Thyroid gland (tissue), 4 donors: ENCODE measurements around the gene GTF2A2. TPM values are rescaled to one million over a fixed set of nuclear protein-coding genes. Genes with fewer than 3 reads are reported as not detected.

ENCODE experiments used
- DNase-seq, 2 donors: peaks; one replicate each; pipeline ENCODE4 v3.0.0-alpha.2; 2019
- H3K27ac ChIP-seq, 3 donors: fragments of 200-600 bp; sonication (generic); 1 replicate in 2 of 3; 2 replicates in 1 of 3; pipeline ENCODE4 v1.5.1; 2016 to 2019; ENCODE audit warnings: mild to moderate bottlenecking in 1 of 3, moderate library complexity in 1 of 3
- H3K27me3 ChIP-seq: fragments of 200-600 bp; sonication (generic); one replicate; pipeline ENCODE4 v1.5.1; 2019
- H3K36me3 ChIP-seq, 2 donors: fragments of 200-600 bp; sonication (generic); one replicate each; pipeline ENCODE4 v1.5.1; 2016 to 2019
- H3K4me1 ChIP-seq, 2 donors: fragments of 200-600 bp; sonication (generic); one replicate each; pipeline ENCODE4 v1.5.1; 2017 to 2019
- H3K4me3 ChIP-seq, 3 donors: fragments of 200-600 bp; sonication (generic); replicated peaks in 1 of 3; 1 replicate in 2 of 3; 2 replicates in 1 of 3; pipeline ENCODE4 v1.5.1; 2016; ENCODE audit warnings: mild to moderate bottlenecking in 1 of 3
- H3K9me3 ChIP-seq: fragments of 200-600 bp; sonication (generic); one replicate; pipeline ENCODE4 v1.5.1; 2017
- POLR2A ChIP-seq, 2 donors: fragments of 450-650 bp; IDR thresholded peaks; one replicate each; pipeline ENCODE4 v1.6.1; 2017; ENCODE audit warnings: antibody characterized with exemption in 2 of 2, mild to moderate bottlenecking in 2 of 2, moderate library complexity in 1 of 2
- WGBS, 2 donors: methylation state at CpG; one replicate each; pipeline ENCODE4 v1.1.5; 2017; 5-methylcytosine and 5-hydroxymethylcytosine counted together
- intact Hi-C: fragments of 100-400 bp; cut with DNase I; formaldehyde crosslinking; loops from one replicate; pipeline ENCODE4 v1.15.1; 2023
- total RNA-seq, 4 donors: library from RNA; depleted of rRNA; stranded (reverse); fragments of >200 nt; gene quantifications; one replicate each; pipeline ENCODE4 v1.2.3, GENCODE V29; 2016
- TF ChIP-seq, protein P1 (sequence below), 6 experiments: fragments of 200-600 bp in 3 of 6; fragments of 450-650 bp in 3 of 6; sonication (generic) in 3 of 6; IDR thresholded peaks; one replicate each; pipeline ENCODE4 v1.5.1; 2016 to 2019; ENCODE audit warnings: antibody characterized with exemption in 6 of 6, mild to moderate bottlenecking in 2 of 6, inconsistent platforms in 1 of 6, moderate library complexity in 1 of 6

Gene GTF2A2
- total RNA-seq, 4 donors from 2014 or later = 22.3 to 73.6 (median 37.9) TPM

DNA sequence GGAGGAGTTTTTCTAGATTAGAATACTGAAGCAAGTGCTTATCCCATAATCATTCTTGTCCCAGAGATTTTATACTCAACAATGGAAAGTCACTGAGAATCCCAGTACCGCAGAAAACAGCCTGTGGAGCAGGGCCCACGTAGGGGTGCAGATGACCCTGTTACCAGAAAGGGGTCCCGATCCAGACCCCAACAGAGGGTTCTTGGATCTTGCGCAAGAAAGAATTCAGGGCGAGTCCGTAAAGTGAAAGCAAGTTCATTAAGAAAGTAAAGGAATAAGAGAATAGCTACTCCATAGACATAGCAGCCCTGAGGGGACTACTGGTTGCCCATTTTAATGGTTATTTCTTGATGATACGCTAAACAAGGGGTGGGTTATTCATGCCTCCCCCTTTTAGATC, 43.2 kb downstream of the GTF2A2 start:
- peaks cover 11 to 16% of the 10 kb centered on the region in 2 donors for H3K4me1 ChIP-seq
- H3K4me3 ChIP-seq = no peak overlapping the region
- no peaks in the 10 kb centered on the region for H3K36me3 ChIP-seq
- H3K9me3 ChIP-seq = no peaks in the 10 kb centered on the region
- 94 to 95% methylated on average over 7 of the region's 7 CpGs for WGBS, 2 donors
- TF ChIP-seq, protein P1, sequence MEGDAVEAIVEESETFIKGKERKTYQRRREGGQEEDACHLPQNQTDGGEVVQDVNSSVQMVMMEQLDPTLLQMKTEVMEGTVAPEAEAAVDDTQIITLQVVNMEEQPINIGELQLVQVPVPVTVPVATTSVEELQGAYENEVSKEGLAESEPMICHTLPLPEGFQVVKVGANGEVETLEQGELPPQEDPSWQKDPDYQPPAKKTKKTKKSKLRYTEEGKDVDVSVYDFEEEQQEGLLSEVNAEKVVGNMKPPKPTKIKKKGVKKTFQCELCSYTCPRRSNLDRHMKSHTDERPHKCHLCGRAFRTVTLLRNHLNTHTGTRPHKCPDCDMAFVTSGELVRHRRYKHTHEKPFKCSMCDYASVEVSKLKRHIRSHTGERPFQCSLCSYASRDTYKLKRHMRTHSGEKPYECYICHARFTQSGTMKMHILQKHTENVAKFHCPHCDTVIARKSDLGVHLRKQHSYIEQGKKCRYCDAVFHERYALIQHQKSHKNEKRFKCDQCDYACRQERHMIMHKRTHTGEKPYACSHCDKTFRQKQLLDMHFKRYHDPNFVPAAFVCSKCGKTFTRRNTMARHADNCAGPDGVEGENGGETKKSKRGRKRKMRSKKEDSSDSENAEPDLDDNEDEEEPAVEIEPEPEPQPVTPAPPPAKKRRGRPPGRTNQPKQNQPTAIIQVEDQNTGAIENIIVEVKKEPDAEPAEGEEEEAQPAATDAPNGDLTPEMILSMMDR (IDR thresholded peaks at IDR 0.05) = no peak
- no peak for TF ChIP-seq POLR2A (IDR thresholded peaks at IDR 0.05)
- no peaks in the 10 kb centered on the region for H3K27me3 ChIP-seq
- H3K27ac ChIP-seq = no peak overlapping the region
- no peak for DNase-seq
- intact Hi-C loops = loop anchor here (10.0 kb wide), 1 partner anchor 79 kb away; no protein-coding TSS in a partner anchor

DNA sequence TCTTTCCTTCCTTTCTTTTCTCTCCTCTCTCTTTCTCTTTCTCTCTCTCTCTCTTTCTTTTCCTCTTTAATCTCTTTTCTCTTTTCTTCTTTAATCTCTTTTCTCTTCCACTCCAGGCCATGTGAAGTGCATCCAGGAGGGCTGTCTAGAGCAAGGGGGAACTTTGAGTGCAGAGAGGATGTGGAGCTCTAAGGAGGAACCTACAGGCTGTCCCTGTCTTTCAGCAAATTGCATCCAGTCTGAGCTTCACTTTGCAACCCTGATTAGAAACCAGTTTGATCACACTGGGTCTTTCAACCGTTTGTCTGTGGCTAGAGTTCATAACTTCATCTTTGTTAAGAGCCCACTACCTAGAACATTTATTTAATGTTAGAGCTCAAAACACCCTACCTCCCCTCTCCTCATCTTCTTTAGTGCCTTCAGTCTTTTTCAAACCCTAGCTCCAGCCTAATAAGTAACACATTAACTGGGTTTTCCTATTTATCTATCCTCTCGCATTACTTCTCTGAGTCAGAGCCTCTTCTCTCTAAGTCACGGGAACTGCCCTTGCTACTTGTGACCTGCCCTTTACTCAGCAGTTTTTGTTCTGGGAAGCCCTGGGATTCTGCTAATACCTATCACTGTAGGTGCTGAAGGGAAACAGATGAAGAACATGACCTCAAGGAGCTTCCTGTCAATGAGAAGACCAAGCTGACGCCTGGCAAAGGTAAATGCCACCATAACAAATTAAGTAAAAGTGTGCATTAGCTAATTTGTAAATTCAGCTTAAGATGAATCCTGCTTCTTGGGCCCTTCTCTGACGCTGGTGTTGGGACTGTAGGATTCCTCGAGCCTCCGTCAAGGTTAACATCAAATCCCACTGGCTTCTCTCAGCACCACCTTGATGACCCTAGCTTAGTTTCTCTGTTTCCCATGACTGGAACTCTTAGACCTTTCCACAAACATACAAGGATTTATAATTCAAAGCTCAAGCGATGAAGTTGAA, 45.7 kb downstream of the GTF2A2 start, which contains the start of gene GCNT3:
Gene GCNT3 (plus strand): TSS at position 508 of the 985 bp plus-strand sequence. CDS start 6,456 bp downstream, outside the sequence.
- Histone ChIP-seq H3K27me3 (no peaks in the 10 kb centered on the region), H3K9me3 (no peaks in the 10 kb centered on the region), H3K4me3 (no peak within 1 kb of the TSS), H3K4me1 (peaks cover 8 to 14% of the 10 kb centered on the region in 2 donors), H3K36me3 (no peaks in the 10 kb centered on the region), H3K27ac (no peak within 1 kb of the TSS)
- DNase-seq = no peak
- TF ChIP-seq, protein P1 (IDR thresholded peaks at IDR 0.05) = no peak
- no peak for TF ChIP-seq POLR2A (IDR thresholded peaks at IDR 0.05)
- 79 to 81% methylated on average over 8 of the region's 8 CpGs for WGBS, 2 donors
- intact Hi-C loops = loop anchor here (10.0 kb wide), 1 partner anchor 77 kb away; no protein-coding TSS in a partner anchor

DNA sequence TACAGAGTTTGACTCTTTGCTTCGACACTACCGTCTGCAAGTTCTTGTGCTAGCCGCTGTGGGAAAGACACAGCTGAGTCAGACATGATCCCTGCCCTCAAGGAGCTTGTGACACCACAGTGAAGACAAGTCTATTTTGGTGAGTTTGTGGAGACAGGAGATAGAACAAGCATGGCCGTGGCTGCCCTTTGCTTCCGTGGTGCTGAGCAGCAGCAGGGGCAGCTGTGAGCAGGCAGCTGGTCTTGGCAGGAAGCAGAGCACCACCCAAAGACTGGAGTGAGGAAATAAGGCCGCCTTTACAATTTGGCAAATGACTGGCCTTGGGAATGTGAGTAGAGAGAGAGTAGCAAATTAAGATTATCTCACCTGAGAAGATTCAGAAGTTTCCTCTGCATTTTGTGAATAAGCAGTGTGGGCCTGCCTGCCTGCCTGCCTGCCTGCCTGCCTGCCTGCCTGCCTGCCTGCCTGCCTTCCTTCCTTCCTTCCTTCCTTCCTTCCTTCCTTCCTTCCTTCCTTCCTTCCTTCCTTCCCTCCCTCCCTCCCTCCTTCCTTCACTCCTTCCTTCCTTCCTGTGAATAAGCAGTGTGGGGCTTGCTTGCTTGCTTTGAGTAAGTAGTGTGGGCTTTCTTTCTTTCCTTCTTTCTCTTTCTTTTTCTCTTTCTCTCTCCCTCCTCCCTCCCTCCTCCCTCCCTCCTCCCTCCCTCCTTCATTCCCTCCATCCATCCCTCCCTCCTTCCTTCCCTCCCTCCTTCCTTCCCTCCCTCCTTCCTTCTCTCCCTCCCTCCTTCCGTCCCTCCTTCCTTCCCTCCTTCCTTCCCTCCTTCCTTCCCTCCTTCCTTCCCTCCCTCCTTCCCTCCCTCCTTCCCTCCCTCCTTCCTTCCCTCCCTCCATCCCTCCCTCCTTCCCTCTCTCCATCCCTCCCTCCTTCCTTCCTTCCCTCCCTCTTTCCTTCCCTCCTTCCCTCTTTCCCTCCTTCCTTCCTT, 47.3 kb downstream of the GTF2A2 start:
- Histone ChIP-seq H3K4me3 (no peak overlapping the region), H3K4me1 (peaks cover 1 to 2% of the 10 kb centered on the region in 2 donors), H3K27ac (no peak overlapping the region), H3K9me3 (no peaks in the 10 kb centered on the region), H3K36me3 (no peaks in the 10 kb centered on the region), H3K27me3 (no peaks in the 10 kb centered on the region)
- intact Hi-C loops = loop anchor here (10.0 kb wide), 1 partner anchor 75 kb away; no protein-coding TSS in a partner anchor
- no peak for DNase-seq
- no peak for TF ChIP-seq POLR2A (IDR thresholded peaks at IDR 0.05)
- TF ChIP-seq, protein P1 (IDR thresholded peaks at IDR 0.05) = no peak
- WGBS, 2 donors = 84 to 85% methylated on average over 6 of the region's 7 CpGs

DNA sequence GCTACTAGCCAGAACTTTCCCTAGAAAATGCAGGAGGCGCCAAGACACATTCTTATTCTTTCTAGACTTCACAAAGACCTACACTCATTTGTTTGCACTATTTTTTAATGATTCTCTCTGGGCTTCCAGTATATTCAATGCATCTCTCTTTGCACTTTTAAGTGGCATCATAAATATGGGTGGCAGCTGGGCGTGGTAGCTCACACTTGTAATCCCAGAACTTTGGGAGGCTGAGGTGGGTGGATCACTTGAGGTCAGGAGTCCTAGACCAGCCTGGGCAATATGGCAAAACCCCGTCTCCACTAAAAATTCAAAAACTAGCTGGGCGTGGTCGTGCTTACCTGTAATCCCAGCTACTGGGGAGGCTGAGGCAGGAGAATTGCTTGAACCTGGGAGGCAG, 51.3 kb downstream of the GTF2A2 start:
- Histone ChIP-seq H3K9me3 (no peaks in the 10 kb centered on the region), H3K27me3 (no peaks in the 10 kb centered on the region), H3K4me3 (no peak overlapping the region), H3K27ac (no peak overlapping the region), H3K4me1 (no peaks in the 10 kb centered on the region), H3K36me3 (no peaks in the 10 kb centered on the region)
- no peak for DNase-seq
- intact Hi-C loops = no loop called here
- TF ChIP-seq POLR2A (IDR thresholded peaks at IDR 0.05) = no peak
- TF ChIP-seq, protein P1 (IDR thresholded peaks at IDR 0.05) = no peak
- 58 to 59% methylated on average over 5 of the region's 5 CpGs for WGBS, 2 donors
